Measurements from ENCODE around the gene LDHD. TPM values are rescaled to one million over a fixed set of nuclear protein-coding genes. Genes with fewer than 3 reads are reported as not detected.

The LDHD gene
- total and polyA plus RNA-seq, 9 of the 15 experiments (the other 6 are each of a cell fraction or from before 2014, with no cell fraction given) = 0.19 to 0.86 (median 0.54) TPM; not detected in 3

GRCh38 chr16:75074920-75075687 is 41.5 kb downstream of the LDHD start (continued):
- TF ChIP-seq MNT (conservative IDR thresholded peaks at IDR 0.05) (peak in 1 of 2 experiments; percentile 79; a peak in 3 of 4 replicates), ERF (CRISPR knock-in tag; IDR thresholded peaks at IDR 0.05) (peak; percentile 86; the same call in 1 of the 2 replicates), TSHZ1 (CRISPR knock-in tag; IDR thresholded peaks at IDR 0.05) (peak; percentile 11; the same call in 1 of the 2 replicates), SRSF3 (IDR thresholded peaks at IDR 0.05; ENCODE audit: insufficient read depth, low read length) (no peak), CTBP1 (IDR thresholded peaks at IDR 0.05; ENCODE audit: borderline replicate concordance) (peak; percentile 76), MAZ (CRISPR knock-in tag; conservative IDR thresholded peaks at IDR 0.05 in 1 of 2, IDR thresholded peaks at IDR 0.05 in 1 of 2) (peak; percentile 52 to 73), HSF4 (CRISPR knock-in tag; IDR thresholded peaks at IDR 0.05; ENCODE audit: borderline replicate concordance) (no peak), ZNF232 (CRISPR knock-in tag; IDR thresholded peaks at IDR 0.05) (no peak), SMAD4 (CRISPR knock-in tag; conservative IDR thresholded peaks at IDR 0.05) (peak; percentile 94), NELFE (IDR thresholded peaks at IDR 0.05; ENCODE audit: insufficient read depth, insufficient read length) (no peak), ZNF395 (CRISPR knock-in tag; IDR thresholded peaks at IDR 0.05) (0 out of 2 replicates have a peak, but pooled peaks have one; percentile 31), ZNF695 (CRISPR knock-in tag; IDR thresholded peaks at IDR 0.05) (no peak), ZZZ3 (IDR thresholded peaks at IDR 0.05) (no peak), GATA2 (CRISPR knock-in tag; IDR thresholded peaks at IDR 0.05) (0 out of 2 replicates have a peak, but pooled peaks have one; percentile 25)
- TF ChIP-seq, protein P1, sequence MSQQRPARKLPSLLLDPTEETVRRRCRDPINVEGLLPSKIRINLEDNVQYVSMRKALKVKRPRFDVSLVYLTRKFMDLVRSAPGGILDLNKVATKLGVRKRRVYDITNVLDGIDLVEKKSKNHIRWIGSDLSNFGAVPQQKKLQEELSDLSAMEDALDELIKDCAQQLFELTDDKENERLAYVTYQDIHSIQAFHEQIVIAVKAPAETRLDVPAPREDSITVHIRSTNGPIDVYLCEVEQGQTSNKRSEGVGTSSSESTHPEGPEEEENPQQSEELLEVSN (IDR thresholded peaks at IDR 0.05; ENCODE audit: borderline replicate concordance in 1 of 2, extremely low read depth in 1 of 2, insufficient read depth in 1 of 2, insufficient read length in 1 of 2, low read depth in 1 of 2, low read length in 1 of 2, poor library complexity in 1 of 2, severe bottlenecking in 1 of 2) = peak; percentile 41 to 44
- TF ChIP-seq, protein P2, sequence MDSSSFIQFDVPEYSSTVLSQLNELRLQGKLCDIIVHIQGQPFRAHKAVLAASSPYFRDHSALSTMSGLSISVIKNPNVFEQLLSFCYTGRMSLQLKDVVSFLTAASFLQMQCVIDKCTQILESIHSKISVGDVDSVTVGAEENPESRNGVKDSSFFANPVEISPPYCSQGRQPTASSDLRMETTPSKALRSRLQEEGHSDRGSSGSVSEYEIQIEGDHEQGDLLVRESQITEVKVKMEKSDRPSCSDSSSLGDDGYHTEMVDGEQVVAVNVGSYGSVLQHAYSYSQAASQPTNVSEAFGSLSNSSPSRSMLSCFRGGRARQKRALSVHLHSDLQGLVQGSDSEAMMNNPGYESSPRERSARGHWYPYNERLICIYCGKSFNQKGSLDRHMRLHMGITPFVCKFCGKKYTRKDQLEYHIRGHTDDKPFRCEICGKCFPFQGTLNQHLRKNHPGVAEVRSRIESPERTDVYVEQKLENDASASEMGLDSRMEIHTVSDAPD (CRISPR knock-in tag; IDR thresholded peaks at IDR 0.05) = no peak
